Thoracic aorta (tissue), 2 donors: Measurements from ENCODE around the gene SAMD13. TPM values are rescaled to one million over a fixed set of nuclear protein-coding genes. Genes with fewer than 3 reads are reported as not detected.

Experiments used
- ATAC-seq: fragments of 150-250 bp; one replicate; pipeline ENCODE4 v1.8.0; 2017; ENCODE audit warnings: low read depth; ENCODE audit not compliant: insufficient number of reproducible peaks, low FRiP score
- DNase-seq: peaks from one replicate; pipeline ENCODE4 v3.0.0-alpha.2; 2020; ENCODE audit warnings: low spot score
- H3K27ac ChIP-seq, 2 donors: fragments of 200-600 bp; sonication (generic); 1 replicate in 1 of 2; 2 replicates in 1 of 2; pipeline ENCODE4 v1.5.1; 2016; ENCODE audit warnings: mild to moderate bottlenecking in 2 of 2, moderate library complexity in 2 of 2
- H3K27me3 ChIP-seq: fragments of 200-600 bp; sonication (generic); replicated peaks from 2 replicates; pipeline ENCODE4 v1.6.0; 2016; ENCODE audit warnings: mild to moderate bottlenecking; ENCODE audit not compliant: insufficient read depth
- H3K36me3 ChIP-seq: fragments of 200-600 bp; sonication (generic); one replicate; pipeline ENCODE4 v1.5.1; 2016
- H3K4me1 ChIP-seq, 2 donors: fragments of 200-600 bp; sonication (generic); 1 replicate in 1 of 2; 2 replicates in 1 of 2; pipeline versions ENCODE4 v1.5.1 to v1.6.0; 2016; ENCODE audit warnings: low read depth in 2 of 2, mild to moderate bottlenecking in 1 of 2; ENCODE audit not compliant: control insufficient read depth in 1 of 2
- H3K4me3 ChIP-seq: fragments of 200-600 bp; sonication (generic); 2 replicates; pipeline ENCODE4 v1.5.1; 2016; ENCODE audit warnings: mild to moderate bottlenecking
- H3K9me3 ChIP-seq: fragments of 200-600 bp; sonication (generic); 2 replicates; pipeline ENCODE4 v1.5.1; 2016
- total RNA-seq, 2 donors: library from RNA; depleted of rRNA; stranded (reverse); fragments of >200 nt; gene quantifications; one replicate each; pipeline versions ENCODE4 v1.1.0 to v1.2.3, GENCODE V29; 2016
- TF ChIP-seq, protein P1 (sequence below): fragments of 200-600 bp; sonication (generic); IDR thresholded peaks from one replicate; pipeline ENCODE4 v1.5.1; 2019; ENCODE audit warnings: antibody characterized with exemption

SAMD13 gene
- total RNA-seq, 2 donors from 2014 or later: 0.95 to 1.8 TPM

DNA sequence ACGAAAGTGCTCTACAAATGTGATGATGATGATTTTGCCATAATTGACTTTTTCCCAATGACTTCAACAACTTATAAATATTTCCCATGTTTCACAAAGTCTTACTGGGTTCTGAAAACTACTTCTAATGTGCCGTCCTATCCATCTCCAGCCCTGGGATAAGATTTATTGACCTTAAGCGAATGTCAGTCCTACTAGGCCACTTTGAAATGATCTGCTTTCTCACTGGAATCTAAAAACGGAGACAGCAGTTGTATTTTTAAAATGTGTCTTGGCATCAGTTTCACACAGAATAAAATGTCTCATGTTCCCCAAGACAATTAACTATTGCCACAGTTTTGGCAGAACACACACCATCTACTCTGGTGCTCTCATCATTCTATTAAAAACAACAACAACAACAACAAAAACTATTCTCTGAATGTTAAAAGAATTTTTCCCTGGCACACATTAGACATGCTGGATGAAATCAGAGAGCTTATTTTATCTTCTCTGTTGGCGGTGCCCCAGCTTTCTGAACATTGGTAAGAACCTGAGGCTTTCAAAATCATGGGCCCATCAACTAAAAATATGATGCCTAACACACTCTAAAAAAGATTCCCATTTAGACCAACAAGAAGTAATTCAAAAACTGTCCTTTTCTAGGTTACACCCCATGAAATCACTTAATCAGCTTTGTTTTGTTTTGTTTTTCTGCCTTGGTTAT lies 73.6 kb downstream of the SAMD13 start:
- DNase-seq: no peak
- H3K27ac ChIP-seq: peak overlapping the region in 1 of 2 donors; percentile 14

GRCh38 chr1:84376000-84376910 lies 74.7 kb downstream of the SAMD13 start:
- Histone ChIP-seq H3K4me3 (no peak overlapping the region), H3K9me3 (no peaks in the 10 kb centered on the region), H3K36me3 (no peaks in the 10 kb centered on the region), H3K27me3 (no peaks in the 10 kb centered on the region), H3K4me1 (peaks cover 0 to 41% of the 10 kb centered on the region in 2 donors), H3K27ac (no peak overlapping the region)
- DNase-seq (no peak), ATAC-seq (no peak)
- TF ChIP-seq, protein P1, sequence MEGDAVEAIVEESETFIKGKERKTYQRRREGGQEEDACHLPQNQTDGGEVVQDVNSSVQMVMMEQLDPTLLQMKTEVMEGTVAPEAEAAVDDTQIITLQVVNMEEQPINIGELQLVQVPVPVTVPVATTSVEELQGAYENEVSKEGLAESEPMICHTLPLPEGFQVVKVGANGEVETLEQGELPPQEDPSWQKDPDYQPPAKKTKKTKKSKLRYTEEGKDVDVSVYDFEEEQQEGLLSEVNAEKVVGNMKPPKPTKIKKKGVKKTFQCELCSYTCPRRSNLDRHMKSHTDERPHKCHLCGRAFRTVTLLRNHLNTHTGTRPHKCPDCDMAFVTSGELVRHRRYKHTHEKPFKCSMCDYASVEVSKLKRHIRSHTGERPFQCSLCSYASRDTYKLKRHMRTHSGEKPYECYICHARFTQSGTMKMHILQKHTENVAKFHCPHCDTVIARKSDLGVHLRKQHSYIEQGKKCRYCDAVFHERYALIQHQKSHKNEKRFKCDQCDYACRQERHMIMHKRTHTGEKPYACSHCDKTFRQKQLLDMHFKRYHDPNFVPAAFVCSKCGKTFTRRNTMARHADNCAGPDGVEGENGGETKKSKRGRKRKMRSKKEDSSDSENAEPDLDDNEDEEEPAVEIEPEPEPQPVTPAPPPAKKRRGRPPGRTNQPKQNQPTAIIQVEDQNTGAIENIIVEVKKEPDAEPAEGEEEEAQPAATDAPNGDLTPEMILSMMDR: no peak

More for the DNA sequence above, 73.6 kb downstream of the SAMD13 start:
- Histone ChIP-seq H3K4me1 (peaks cover 0 to 41% of the 10 kb centered on the region in 2 donors), H3K36me3 (no peaks in the 10 kb centered on the region), H3K27me3 (no peaks in the 10 kb centered on the region), H3K4me3 (no peak overlapping the region), H3K9me3 (no peaks in the 10 kb centered on the region)
- no peak for ATAC-seq
- TF ChIP-seq, protein P1: no peak

DNA sequence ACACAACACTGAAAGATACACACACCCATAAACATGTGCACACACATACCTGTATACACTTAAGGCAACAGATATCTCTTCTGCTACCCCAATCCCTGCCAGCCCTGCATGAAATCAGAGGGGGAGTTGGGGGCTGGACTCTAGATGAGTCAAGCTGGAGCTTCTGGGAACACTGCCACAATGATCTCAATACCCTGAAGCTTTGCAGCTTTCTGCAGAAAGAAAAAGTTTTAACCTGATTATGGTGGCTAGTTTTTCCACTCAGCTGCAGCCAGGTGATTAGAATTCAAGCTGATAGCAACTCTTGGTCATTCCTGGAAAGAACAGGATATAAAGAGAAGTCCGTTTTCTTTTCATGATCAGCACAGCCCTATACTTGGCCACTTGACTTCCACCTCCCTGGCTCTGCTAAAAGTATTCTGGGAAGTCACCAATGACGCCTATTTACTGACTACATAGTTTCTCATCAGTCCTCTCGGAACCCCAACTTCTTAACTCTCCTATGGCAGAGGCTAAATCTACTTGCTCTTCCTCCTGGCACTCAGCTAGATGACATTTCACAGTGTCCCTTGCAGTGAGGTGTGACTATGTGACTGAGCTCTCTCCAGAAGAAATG lies 76.1 kb downstream of the SAMD13 start:
- Histone ChIP-seq H3K4me1 (peaks cover 0 to 41% of the 10 kb centered on the region in 2 donors), H3K36me3 (no peaks in the 10 kb centered on the region), H3K4me3 (no peak overlapping the region), H3K27me3 (no peaks in the 10 kb centered on the region), H3K9me3 (no peaks in the 10 kb centered on the region), H3K27ac (no peak overlapping the region)
- ATAC-seq: no peak
- no peak for DNase-seq
- TF ChIP-seq, protein P1: no peak

DNA sequence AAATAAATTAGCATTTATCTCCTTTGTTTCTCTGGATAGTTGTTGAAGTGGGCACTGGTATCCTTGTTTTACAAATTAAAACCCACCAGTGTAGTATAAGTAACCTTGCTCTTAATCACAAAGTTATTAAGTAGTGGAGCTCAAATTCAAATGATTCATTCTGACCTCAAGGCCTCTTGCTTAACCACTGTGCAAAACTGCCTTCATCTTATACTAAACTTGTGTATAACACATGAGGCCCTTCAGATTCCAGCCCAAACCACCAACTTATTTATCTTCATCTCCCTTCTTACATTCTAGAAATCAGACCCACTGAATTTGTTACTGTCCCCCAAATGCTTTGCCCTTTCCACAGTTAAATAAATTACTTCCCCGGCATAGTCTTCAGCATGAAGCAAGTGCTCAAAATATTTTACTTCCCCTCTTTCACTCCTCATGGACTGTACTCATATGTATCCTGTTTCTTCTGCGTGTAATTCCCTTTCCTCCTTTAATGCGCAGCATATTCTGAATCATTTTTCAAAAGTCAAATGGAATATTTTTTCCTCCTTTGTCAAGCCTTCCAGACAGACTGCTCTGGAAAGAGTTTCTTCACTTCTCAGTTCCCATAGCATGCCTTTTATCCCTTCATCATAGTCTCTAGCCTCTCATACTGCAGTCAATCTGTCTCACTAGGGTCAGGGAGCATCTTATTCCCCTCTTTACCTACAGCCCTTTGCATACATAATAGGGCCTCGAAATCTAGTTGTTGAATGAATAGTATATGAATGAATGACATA lies 77.8 kb downstream of the SAMD13 start:
- no peaks in the 10 kb centered on the region for H3K27me3 ChIP-seq
- H3K4me1 ChIP-seq: peaks cover 0 to 37% of the 10 kb centered on the region in 2 donors
- DNase-seq (no peak), ATAC-seq (no peak)
- no peak overlapping the region for H3K4me3 ChIP-seq
- H3K36me3 ChIP-seq: no peaks in the 10 kb centered on the region
- no peaks in the 10 kb centered on the region for H3K9me3 ChIP-seq
- TF ChIP-seq, protein P1: no peak
- H3K27ac ChIP-seq: no peak overlapping the region
